Measurements from ENCODE around the gene TREML2. TPM values are rescaled to one million over a fixed set of nuclear protein-coding genes. Genes with fewer than 3 reads are reported as not detected.

Gene TREML2
- total and polyA plus RNA-seq, 8 donors = 0.08 to 0.37 (median 0.12) TPM; not detected in 5

- H3K4me3 ChIP-seq = no peak overlapping the region
- no peaks in the 10 kb centered on the region for H3K36me3 ChIP-seq
- H3K27ac ChIP-seq = no peak overlapping the region
- no peak for DNase-seq
- no peaks in the 10 kb centered on the region for H3K9me3 ChIP-seq
- WGBS, 5 donors = 81 to 95% (median 93%) methylated on average over 1 of the region's 1 CpG
- no peaks in the 10 kb centered on the region for H3K4me1 ChIP-seq
- TF ChIP-seq POLR2AphosphoS5 (IDR thresholded peaks at IDR 0.05) = no peak
- no peak for TF ChIP-seq CTCF (IDR thresholded peaks at IDR 0.05)
- no peak for TF ChIP-seq POLR2A (IDR thresholded peaks at IDR 0.05)
- no peak for TF ChIP-seq EP300 (IDR thresholded peaks at IDR 0.05)
- peaks cover 0 to 7% (median 4%) of the 10 kb centered on the region in 3 donors for H3K27me3 ChIP-seq
- intact Hi-C loops (cut with DNase I; ENCODE audit: low total_unique reads) = no loop called here
These were observed 25.9 kb downstream of the TREML2 start for GRCh38 chr6:41175084-41175483.

- Histone ChIP-seq H3K27me3 (peaks cover 0 to 7% (median 4%) of the 10 kb centered on the region in 3 donors), H3K27ac (no peak overlapping the region), H3K4me1 (no peaks in the 10 kb centered on the region), H3K9me3 (no peaks in the 10 kb centered on the region), H3K4me3 (no peak overlapping the region), H3K36me3 (no peaks in the 10 kb centered on the region)
- TF ChIP-seq EP300 (IDR thresholded peaks at IDR 0.05) (no peak), POLR2AphosphoS5 (IDR thresholded peaks at IDR 0.05) (no peak), POLR2A (IDR thresholded peaks at IDR 0.05) (no peak)
- no peak for DNase-seq
- intact Hi-C loops (cut with DNase I; ENCODE audit: low total_unique reads) = no loop called here
- 54 to 84% (median 74%) methylated on average over 2 of the region's 2 CpGs for WGBS, 5 donors
These were observed 26.3 kb downstream of the TREML2 start for GRCh38 chr6:41174610-41175009.

GRCh38 chr6:41171908-41172307 is 29.0 kb downstream of the TREML2 start:
- no peak for DNase-seq
- Histone ChIP-seq H3K4me3 (no peak overlapping the region), H3K9me3 (no peaks in the 10 kb centered on the region), H3K4me1 (no peaks in the 10 kb centered on the region), H3K27ac (no peak overlapping the region), H3K27me3 (peaks cover 0 to 4% (median 0%) of the 10 kb centered on the region in 3 donors), H3K36me3 (no peaks in the 10 kb centered on the region)
- intact Hi-C loops (cut with DNase I; ENCODE audit: low total_unique reads) = no loop called here
- no peak for TF ChIP-seq CTCF (IDR thresholded peaks at IDR 0.05)
- no peak for TF ChIP-seq POLR2AphosphoS5 (IDR thresholded peaks at IDR 0.05)
- TF ChIP-seq POLR2A (IDR thresholded peaks at IDR 0.05) = no peak
- no peak for TF ChIP-seq EP300 (IDR thresholded peaks at IDR 0.05)
- WGBS, 5 donors = 17 to 42% (median 26%) methylated on average over 3 of the region's 3 CpGs

GRCh38 chr6:41170547-41171160 is 30.3 kb downstream of the TREML2 start:
- Histone ChIP-seq H3K27ac (no peak overlapping the region), H3K36me3 (no peaks in the 10 kb centered on the region), H3K4me3 (no peak overlapping the region), H3K9me3 (no peaks in the 10 kb centered on the region), H3K27me3 (no peaks in the 10 kb centered on the region), H3K4me1 (no peaks in the 10 kb centered on the region)
- no peak for DNase-seq
- intact Hi-C loops (cut with DNase I; ENCODE audit: low total_unique reads) = no loop called here
- no peak for TF ChIP-seq CTCF (IDR thresholded peaks at IDR 0.05)
- no peak for TF ChIP-seq EP300 (IDR thresholded peaks at IDR 0.05)
- 58 to 65% (median 62%) methylated on average over 4 of the region's 4 CpGs for WGBS, 5 donors

Data from stomach (tissue), 9 donors.